HT-29 (cell line): ENCODE data around the gene MUC5B. TPM values are rescaled to one million over a fixed set of nuclear protein-coding genes. Genes with fewer than 3 reads are reported as not detected.
"Not testable (repeated sequence)": the region's sequence is repeated elsewhere in the genome, so short reads cannot be mapped to it uniquely, and the experiment has no call there.

Experiments
- DNase-seq: peaks from one replicate; pipeline ENCODE4 v3.0.0-alpha.2; 2015; ENCODE audit warnings: low spot score
- total RNA-seq: library from RNA; depleted of rRNA; stranded (reverse); fragments of >200 nt; shearing (Covaris generic); gene quantifications from 2 replicates; pipeline ENCODE4 v1.2.3, GENCODE V29; 2014

Gene MUC5B
- total RNA-seq, 1 experiment from 2014 or later = 4.3 TPM

DNA sequence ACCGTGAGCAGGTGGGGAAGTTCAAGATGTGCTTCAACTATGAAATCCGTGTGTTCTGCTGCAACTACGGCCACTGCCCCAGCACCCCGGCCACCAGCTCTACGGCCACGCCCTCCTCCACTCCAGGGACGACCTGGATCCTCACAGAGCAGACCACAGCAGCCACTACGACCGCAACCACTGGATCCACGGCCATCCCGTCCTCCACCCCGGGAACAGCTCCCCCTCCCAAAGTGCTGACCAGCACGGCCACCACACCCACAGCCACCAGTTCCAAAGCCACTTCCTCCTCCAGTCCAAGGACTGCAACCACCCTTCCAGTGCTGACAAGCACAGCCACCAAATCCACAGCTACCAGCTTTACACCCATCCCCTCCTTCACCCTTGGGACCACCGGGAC is 22.9 kb downstream of the MUC5B start:
- not testable (repeated sequence) for DNase-seq

DNA sequence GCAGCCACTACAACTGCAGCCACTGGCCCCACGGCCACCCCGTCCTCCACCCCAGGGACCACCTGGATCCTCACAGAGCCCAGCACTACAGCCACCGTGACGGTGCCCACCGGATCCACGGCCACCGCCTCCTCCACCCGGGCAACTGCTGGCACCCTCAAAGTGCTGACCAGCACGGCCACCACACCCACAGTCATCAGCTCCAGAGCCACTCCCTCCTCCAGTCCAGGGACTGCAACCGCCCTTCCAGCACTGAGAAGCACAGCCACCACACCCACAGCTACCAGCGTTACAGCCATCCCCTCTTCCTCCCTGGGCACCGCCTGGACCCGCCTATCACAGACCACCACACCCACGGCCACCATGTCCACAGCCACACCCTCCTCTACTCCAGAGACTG is 23.4 kb downstream of the MUC5B start:
- DNase-seq = not testable (repeated sequence)

DNA sequence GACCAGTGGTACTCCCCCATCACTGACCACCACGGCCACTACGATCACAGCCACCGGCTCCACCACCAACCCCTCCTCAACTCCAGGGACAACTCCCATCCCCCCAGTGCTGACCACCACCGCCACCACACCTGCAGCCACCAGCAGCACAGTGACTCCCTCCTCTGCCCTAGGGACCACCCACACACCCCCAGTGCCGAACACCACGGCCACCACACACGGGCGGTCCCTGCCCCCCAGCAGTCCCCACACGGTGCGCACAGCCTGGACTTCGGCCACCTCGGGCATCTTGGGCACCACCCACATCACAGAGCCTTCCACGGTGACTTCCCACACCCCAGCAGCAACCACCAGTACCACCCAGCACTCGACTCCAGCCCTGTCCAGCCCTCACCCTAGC is 24.2 kb downstream of the MUC5B start:
- DNase-seq = not testable (repeated sequence)

DNA sequence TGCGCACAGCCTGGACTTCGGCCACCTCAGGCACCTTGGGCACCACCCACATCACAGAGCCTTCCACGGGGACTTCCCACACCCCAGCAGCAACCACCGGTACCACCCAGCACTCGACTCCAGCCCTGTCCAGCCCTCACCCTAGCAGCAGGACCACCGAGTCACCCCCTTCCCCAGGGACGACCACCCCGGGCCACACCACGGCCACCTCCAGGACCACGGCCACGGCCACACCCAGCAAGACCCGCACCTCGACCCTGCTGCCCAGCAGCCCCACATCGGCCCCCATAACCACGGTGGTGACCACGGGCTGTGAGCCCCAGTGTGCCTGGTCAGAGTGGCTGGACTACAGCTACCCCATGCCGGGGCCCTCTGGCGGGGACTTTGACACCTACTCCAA is 26.1 kb downstream of the MUC5B start:
- DNase-seq = not testable (repeated sequence)

DNA sequence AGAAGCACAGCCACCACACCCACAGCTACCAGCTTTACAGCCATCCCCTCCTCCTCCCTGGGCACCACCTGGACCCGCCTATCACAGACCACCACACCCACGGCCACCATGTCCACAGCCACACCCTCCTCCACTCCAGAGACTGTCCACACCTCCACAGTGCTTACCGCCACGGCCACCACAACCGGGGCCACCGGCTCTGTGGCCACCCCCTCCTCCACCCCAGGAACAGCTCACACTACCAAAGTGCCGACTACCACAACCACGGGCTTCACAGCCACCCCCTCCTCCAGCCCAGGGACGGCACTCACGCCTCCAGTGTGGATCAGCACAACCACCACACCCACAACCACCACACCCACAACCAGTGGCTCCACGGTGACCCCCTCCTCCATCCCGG is 27.5 kb downstream of the MUC5B start:
- not testable (repeated sequence) for DNase-seq

DNA sequence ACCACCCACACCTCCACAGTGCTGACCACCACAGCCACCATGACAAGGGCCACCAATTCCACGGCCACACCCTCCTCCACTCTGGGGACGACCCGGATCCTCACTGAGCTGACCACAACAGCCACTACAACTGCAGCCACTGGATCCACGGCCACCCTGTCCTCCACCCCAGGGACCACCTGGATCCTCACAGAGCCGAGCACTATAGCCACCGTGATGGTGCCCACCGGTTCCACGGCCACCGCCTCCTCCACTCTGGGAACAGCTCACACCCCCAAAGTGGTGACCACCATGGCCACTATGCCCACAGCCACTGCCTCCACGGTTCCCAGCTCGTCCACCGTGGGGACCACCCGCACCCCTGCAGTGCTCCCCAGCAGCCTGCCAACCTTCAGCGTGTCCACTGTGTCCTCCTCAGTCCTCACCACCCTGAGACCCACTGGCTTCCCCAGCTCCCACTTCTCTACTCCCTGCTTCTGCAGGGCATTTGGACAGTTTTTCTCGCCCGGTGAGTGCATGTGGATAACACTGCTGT is 28.4 kb downstream of the MUC5B start:
- DNase-seq = no peak

DNA sequence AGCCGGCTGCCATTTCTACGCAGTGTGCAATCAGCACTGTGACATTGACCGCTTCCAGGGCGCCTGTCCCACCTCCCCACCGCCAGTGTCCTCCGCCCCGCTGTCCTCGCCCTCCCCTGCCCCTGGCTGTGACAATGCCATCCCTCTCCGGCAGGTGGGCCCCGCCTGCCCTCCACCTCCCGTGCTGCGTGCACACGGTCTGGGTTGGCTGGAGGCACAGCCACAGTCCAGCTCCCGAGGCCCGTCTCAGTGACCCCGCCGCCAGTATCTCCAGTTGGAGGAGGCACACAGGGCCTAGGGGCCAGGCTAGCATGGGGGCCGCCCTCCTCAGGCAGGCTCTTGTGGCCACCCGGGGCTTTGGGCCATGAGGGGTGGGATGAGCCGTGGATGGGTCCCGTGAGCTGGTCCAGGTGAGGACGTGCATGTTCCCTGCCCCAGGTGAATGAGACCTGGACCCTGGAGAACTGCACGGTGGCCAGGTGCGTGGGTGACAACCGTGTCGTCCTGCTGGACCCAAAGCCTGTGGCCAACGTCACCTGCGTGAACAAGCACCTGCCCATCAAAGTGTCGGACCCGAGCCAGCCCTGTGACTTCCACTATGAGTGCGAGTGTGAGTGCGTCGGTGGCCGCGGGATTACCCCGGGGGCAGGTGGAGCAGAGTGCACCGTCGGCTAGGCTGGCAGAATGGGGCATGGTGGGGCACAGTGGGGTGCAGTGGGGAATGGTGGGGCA is 29.7 kb downstream of the MUC5B start:
- no peak for DNase-seq

DNA sequence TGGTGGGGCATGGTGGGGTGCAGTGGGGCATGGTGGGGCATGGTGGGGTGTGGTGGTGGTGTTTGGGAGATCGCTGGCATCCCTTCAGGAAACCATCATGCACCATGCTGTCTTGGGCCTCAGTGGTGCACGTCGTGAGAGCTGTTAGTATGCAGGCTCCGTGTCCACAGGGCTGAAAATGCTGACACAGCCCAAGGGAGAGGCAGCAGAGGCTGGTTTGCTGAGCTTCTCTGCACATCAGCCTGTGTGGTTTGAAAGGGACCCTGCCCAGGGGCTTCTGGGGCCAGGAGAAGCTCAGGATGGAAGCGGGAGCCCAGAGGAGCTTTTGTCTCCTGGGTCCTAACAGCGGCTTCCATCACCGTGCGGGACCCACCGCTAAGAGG is 30.2 kb downstream of the MUC5B start:
- DNase-seq = no peak

DNA sequence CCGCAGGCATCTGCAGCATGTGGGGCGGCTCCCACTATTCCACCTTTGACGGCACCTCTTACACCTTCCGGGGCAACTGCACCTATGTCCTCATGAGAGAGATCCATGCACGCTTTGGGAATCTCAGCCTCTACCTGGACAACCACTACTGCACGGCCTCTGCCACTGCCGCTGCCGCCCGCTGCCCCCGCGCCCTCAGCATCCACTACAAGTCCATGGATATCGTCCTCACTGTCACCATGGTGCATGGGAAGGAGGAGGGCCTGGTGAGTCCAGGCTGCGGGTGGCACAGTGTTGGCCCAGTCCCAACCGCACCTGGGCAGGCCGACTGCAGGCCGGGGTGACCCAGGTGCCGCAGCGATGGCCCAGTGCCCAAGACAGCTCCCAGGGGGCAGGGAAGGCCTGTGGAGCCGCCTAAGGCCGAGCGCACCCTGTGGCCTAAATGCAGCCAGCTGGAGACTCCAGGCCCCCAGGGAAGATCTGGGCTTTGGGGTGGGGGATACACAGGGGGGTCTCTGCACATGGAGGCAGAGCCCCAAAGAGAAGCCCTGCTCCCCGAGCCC is 31.3 kb downstream of the MUC5B start:
- DNase-seq = no peak

DNA sequence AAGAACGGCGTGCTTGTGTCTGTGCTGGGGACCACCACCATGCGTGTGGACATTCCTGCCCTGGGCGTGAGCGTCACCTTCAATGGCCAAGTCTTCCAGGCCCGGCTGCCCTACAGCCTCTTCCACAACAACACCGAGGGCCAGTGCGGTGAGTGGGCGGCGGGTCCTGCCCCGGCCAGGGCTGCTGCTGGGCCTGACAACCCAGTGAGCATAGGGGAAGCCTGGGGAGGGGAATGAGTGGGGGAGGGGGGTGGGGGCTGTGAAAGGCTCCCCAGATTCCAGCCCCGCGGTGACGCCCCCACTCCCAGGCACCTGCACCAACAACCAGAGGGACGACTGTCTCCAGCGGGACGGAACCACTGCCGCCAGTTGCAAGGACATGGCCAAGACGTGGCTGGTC is 31.9 kb downstream of the MUC5B start:
- DNase-seq = no peak

DNA sequence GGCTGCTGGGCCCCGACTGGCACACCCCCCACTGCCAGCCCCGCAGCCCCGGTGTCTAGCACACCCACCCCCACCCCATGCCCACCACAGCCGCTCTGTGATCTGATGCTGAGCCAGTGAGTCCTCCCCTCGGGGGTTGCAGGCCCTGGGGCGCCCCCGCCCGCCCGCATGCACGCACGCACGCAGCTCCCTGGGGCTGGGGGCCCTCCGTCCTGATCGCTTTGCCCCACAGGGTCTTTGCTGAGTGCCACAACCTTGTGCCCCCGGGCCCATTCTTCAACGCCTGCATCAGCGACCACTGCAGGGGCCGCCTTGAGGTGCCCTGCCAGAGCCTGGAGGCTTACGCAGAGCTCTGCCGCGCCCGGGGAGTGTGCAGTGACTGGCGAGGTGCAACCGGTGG is 32.3 kb downstream of the MUC5B start:
- DNase-seq = no peak

DNA sequence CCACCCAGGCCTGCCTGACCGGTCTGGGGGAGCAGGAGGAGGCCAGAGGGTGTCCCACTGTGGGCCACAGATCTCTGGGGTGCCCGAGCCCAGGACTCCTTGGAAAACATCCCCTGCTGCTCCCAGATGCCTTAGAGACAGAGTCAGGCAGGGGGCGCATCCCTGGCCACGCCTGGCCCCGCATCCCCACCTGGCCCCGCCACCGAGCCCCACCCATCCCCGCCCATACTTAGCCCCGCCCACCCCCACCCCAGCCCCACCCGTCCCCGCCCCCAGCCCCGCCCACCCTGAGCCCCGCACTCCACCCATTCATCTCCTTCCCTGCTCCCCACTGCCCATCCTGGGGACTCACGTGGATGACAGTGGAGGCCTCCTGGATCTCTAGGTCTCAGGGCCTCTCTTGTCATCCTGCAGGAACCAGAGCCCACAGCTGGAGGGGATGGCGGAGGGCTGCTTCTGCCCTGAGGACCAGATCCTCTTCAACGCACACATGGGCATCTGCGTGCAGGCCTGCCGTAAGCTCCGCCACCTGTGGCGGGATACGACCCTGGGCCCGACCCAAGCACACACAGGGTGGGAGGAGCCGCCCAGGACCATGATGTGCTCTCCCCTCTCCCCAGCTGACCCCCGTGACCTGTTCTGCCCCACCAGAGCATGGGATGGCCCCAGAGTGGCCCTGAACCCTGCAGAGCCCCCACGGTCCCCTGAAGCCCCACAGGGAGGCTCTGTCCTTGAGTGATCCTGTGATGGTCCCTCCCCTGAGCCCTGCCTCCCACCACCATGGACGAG is 33.6 kb downstream of the MUC5B start:
- DNase-seq = no peak

DNA sequence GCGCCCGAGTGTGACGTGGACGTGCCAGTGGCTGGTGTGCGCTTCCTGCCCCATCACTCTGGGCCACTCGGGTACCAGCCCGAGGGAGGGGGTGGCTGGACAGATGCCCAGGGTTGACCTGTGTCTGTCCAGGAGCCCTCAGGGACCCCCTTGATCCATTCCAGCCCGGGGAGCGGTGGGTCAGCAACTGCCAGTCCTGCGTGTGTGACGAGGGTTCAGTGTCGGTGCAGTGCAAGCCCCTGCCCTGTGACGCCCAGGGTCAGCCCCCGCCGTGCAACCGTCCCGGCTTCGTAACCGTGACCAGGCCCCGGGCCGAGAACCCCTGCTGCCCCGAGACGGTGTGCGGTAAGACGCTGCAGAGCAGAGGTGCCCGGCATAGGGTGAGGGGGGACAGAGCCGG is 34.5 kb downstream of the MUC5B start:
- no peak for DNase-seq

DNA sequence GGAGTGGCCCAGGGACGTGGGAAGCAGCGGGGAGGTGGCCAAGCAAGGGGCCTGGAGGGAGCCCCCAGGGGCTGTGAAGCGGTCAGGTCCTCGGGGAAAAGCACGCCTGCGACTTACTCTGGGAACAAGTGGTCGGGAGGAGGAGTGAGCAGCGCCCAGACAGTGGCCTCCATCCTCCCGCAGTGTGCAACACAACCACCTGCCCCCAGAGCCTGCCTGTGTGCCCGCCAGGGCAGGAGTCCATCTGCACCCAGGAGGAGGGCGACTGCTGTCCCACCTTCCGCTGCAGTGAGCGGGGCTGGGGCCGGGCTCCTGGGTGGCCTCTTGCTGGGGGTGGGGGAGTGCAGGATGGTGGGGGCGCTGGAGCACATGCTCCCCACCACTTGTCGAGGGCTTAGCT is 35.0 kb downstream of the MUC5B start:
- no peak for DNase-seq

DNA sequence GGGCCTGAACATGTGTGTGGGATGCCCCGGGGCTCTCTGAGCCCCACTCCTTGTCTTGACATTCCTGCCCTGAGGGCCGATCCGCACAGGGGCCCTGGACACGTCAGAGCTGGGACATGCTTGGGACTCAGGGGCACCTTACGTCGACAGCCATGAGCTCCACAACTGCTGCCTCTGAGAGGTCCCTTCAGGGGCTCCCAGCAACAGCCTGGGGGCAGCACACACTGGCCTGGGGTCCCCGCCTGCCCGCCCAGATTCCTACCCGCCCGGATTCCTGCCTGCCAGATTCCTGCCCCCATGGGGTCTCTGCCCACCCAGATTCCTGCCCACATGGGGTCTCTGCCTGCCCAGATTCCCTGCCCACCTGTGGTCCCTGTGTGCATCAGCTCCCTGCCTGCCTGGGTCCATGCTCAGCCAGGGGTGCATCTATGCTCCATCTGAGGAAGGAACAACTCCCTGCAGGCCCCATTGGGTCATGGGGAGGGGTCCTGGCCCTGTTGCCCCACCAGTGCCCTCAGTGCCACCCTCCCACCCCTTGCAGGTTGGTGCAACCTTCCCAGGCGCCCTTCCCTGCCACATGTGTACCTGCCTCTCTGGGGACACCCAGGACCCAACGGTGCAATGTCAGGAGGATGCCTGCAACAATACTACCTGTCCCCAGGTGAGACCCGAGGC is 35.7 kb downstream of the MUC5B start:
- DNase-seq = no peak

DNA sequence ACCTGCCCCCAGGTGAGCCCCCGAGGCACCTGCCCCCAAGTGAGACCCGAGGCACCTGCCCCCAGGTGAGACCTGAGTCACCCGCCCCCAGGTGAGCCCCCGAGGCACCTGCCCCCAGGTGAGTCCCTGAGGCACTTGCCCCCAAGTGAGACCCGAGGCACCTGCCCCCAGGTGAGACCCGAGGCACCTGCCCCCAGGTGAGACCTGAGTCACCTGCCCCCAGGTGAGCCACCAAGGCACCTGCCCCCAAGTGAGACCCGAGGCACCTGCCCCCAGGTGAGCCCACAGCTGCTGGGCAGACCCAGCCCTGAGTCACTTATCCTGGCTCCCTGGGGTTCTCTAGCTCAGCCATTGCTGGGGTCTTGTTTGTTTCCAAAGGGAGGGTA is 36.2 kb downstream of the MUC5B start:
- no peak for DNase-seq

DNA sequence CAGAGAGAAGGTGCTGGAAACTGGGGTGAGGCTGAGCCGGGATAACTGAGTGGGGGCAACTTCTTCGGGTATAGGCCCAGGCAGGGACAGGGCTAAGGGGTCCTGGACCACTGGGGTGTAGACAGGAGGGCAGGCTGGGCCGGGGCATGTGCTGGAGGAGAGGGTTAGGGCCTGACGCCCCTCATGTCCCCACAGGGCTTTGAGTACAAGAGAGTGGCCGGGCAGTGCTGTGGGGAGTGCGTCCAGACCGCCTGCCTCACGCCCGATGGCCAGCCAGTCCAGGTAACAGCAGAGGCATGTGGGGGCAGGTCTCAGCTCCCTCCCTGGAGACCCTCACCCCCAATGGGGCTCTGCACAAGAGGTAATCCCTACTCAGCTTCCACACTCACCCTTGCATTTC is 36.7 kb downstream of the MUC5B start:
- no peak for DNase-seq

DNA sequence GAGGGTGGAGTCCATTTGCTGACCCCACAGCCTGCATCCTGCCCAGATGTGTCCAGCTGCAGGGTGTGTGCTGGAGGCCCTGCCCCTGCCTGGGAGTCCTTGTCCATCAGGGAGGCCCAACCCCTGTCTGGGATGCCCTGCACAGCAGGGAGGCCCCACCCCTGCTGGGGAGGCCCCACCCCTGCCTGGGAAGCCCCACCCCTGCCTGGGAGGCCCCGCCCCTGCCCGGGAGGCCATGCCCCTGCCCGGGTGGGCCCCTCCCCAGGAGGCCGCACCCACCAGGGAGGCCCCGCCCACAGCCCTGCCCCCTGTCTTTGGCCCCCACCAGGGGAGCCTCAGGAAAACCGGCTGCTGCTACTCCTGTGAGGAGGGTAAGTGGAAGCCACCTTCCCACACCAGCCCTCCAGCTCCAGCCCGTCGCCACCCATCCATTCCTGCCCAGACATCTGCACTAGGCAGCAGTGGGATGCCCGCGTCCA is 37.2 kb downstream of the MUC5B start:
- DNase-seq = peak; percentile 54

DNA sequence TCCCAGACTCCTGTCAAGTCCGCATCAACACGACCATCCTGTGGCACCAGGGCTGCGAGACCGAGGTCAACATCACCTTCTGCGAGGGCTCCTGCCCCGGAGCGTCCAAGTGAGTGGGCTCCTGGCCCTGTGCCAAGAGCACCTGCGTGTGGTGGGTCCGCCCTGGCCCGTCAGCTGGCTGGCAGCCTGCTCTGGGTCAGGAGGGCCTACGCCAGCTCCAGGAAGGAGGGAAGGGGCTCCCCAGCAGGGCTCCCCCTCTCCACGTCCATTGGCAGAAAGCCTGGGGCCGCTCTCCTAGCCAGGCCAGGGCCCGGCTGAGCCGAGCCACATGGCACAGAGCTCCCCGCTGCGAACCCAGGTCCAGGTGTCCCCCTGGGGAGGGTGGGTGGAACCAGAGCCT is 37.8 kb downstream of the MUC5B start:
- DNase-seq = no peak

DNA sequence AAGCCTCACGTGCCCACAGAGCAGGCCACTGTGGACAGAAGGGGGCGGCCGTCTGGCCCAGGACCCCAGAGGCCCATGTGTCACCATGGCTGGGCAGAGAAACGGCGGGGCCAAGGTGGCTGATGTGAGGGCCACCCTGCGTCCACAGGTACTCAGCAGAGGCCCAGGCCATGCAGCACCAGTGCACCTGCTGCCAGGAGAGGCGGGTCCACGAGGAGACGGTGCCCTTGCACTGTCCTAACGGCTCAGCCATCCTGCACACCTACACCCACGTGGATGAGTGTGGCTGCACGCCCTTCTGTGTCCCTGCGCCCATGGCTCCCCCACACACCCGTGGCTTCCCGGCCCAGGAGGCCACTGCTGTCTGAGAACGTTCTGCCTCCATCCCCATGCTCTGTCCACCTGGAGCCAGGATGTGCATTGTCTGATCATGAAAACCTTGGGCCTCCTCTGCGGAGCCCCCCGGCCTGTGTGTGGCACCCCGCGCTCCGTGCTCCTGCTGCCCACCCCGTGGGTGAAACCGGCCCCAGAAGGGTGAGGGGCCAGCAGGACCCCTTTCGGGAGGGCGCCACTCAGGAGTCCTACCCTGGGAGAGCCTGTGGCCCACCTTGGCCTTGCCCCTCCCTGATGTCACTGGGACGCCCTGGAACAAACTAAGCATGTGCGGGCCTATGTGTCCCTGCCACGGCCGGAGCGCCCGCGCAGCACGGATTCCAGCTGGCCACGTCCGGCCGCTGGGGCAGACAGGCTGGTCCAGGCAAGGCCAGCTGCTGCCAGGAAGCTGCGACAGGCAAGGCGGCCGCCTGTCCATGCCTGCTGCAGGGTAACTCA is 38.6 kb downstream of the MUC5B start:
- DNase-seq = no peak
